Parathyroid adenoma (tissue), 2 donors: ENCODE measurements around the gene FRMPD1.

Source experiments
- H2AFZ ChIP-seq: fragments of 300-600 bp; sonication (generic); one replicate; pipeline ENCODE4 v1.7.0; 2017; ENCODE audit warnings: antibody characterized with exemption, mild to moderate bottlenecking
- H3K27ac ChIP-seq: fragments of 300-600 bp; sonication (generic); one replicate; pipeline ENCODE4 v1.7.0; 2017
- H3K27me3 ChIP-seq: fragments of 300-600 bp; sonication (generic); one replicate; pipeline ENCODE4 v1.7.0; 2017; ENCODE audit warnings: low read length; ENCODE audit not compliant: control insufficient read depth, insufficient read depth
- H3K36me3 ChIP-seq: fragments of 300-600 bp; sonication (generic); one replicate; pipeline ENCODE4 v1.7.0; 2017; ENCODE audit warnings: low read length; ENCODE audit not compliant: control insufficient read depth, insufficient read depth
- H3K4me1 ChIP-seq: fragments of 300-600 bp; sonication (generic); one replicate; pipeline ENCODE4 v1.7.0; 2017; ENCODE audit warnings: control low read depth
- H3K4me2 ChIP-seq: fragments of 300-600 bp; sonication (generic); one replicate; pipeline ENCODE4 v1.7.0; 2017; ENCODE audit warnings: low read length
- H3K4me3 ChIP-seq: fragments of 300-600 bp; sonication (generic); one replicate; pipeline ENCODE4 v1.7.0; 2017; ENCODE audit warnings: low read depth, low read length
- H3K79me2 ChIP-seq: fragments of 300-600 bp; sonication (generic); one replicate; pipeline ENCODE4 v1.7.0; 2017; ENCODE audit warnings: control low read depth
- H3K9ac ChIP-seq: fragments of 300-600 bp; sonication (generic); one replicate; pipeline ENCODE4 v1.7.0; 2017; ENCODE audit warnings: mild to moderate bottlenecking
- H3K9me3 ChIP-seq: fragments of 300-600 bp; sonication (generic); one replicate; pipeline ENCODE4 v1.7.0; 2017; ENCODE audit warnings: low read length; ENCODE audit not compliant: control insufficient read depth
- CTCF ChIP-seq: fragments of 300-600 bp; sonication (generic); IDR thresholded peaks from one replicate; pipeline ENCODE4 v1.7.0; 2017; ENCODE audit warnings: antibody characterized with exemption, mild to moderate bottlenecking
- donor health status: primary hyperparathyroidism.

FRMPD1 gene

GRCh38 chr9:37776328-37776727 lies 125.6 kb downstream of the FRMPD1 start:
- no peak overlapping the region for H3K4me3 ChIP-seq
- no peaks in the 10 kb centered on the region for H3K27me3 ChIP-seq
- H3K27ac ChIP-seq, result no peak overlapping the region
- H3K36me3 ChIP-seq, result no peaks in the 10 kb centered on the region
- H2AFZ ChIP-seq, result no peak overlapping the region
- no peaks in the 10 kb centered on the region for H3K79me2 ChIP-seq
- H3K9ac ChIP-seq, result no peak overlapping the region
- H3K4me2 ChIP-seq, result no peak overlapping the region
- H3K9me3 ChIP-seq, result no peaks in the 10 kb centered on the region
- no peaks in the 10 kb centered on the region for H3K4me1 ChIP-seq
- TF ChIP-seq CTCF, result no peak

GRCh38 chr9:37778534-37778933 lies 127.8 kb downstream of the FRMPD1 start:
- H3K4me1 ChIP-seq, result no peaks in the 10 kb centered on the region
- no peak overlapping the region for H3K4me2 ChIP-seq
- no peak overlapping the region for H2AFZ ChIP-seq
- no peak overlapping the region for H3K27ac ChIP-seq
- H3K36me3 ChIP-seq, result no peaks in the 10 kb centered on the region
- H3K4me3 ChIP-seq, result no peak overlapping the region
- no peak for TF ChIP-seq CTCF
- H3K79me2 ChIP-seq, result no peaks in the 10 kb centered on the region
- no peaks in the 10 kb centered on the region for H3K27me3 ChIP-seq
- no peaks in the 10 kb centered on the region for H3K9me3 ChIP-seq
- H3K9ac ChIP-seq, result no peak overlapping the region

GRCh38 chr9:37784291-37784615 lies 133.5 kb downstream of the FRMPD1 start:
- TF ChIP-seq CTCF, result no peak
- peak overlapping the region; percentile 71 for H3K4me3 ChIP-seq
- H2AFZ ChIP-seq, result peak overlapping the region; percentile 99
- peak overlapping the region; percentile 67 for H3K4me2 ChIP-seq
- no peak overlapping the region for H3K9ac ChIP-seq
- no peaks in the 10 kb centered on the region for H3K9me3 ChIP-seq
- H3K79me2 ChIP-seq, result no peaks in the 10 kb centered on the region
- no peaks in the 10 kb centered on the region for H3K4me1 ChIP-seq
- no peaks in the 10 kb centered on the region for H3K27me3 ChIP-seq
- peak overlapping the region; percentile 70 for H3K27ac ChIP-seq
- no peaks in the 10 kb centered on the region for H3K36me3 ChIP-seq

- H3K79me2 ChIP-seq, result no peaks in the 10 kb centered on the region
- no peaks in the 10 kb centered on the region for H3K4me1 ChIP-seq
- peak within 1 kb of the TSS; percentile 71 for H3K4me3 ChIP-seq
- TF ChIP-seq CTCF, result no peak
- H3K36me3 ChIP-seq, result no peaks in the 10 kb centered on the region
- H2AFZ ChIP-seq, result peak within 1 kb of the TSS; percentile 99
- H3K9me3 ChIP-seq, result no peaks in the 10 kb centered on the region
- peak within 1 kb of the TSS; percentile 67 for H3K4me2 ChIP-seq
- H3K27me3 ChIP-seq, result no peaks in the 10 kb centered on the region
- no peak within 1 kb of the TSS for H3K9ac ChIP-seq
- peak within 1 kb of the TSS; percentile 70 for H3K27ac ChIP-seq
Observed at GRCh38 chr9:37784616-37785483, 134.1 kb downstream of the FRMPD1 start, which contains the start of gene EXOSC3. Gene EXOSC3, minus strand, starts transcription at chr9:37785064. Its CDS starts 20 bp downstream, at chr9:37785044.

GRCh38 chr9:37787059-37787458 lies 136.3 kb downstream of the FRMPD1 start:
- no peak overlapping the region for H3K27ac ChIP-seq
- H3K79me2 ChIP-seq, result no peaks in the 10 kb centered on the region
- H3K9me3 ChIP-seq, result no peaks in the 10 kb centered on the region
- no peak overlapping the region for H3K4me3 ChIP-seq
- H2AFZ ChIP-seq, result no peak overlapping the region
- H3K4me2 ChIP-seq, result no peak overlapping the region
- no peaks in the 10 kb centered on the region for H3K36me3 ChIP-seq
- H3K4me1 ChIP-seq, result no peaks in the 10 kb centered on the region
- no peaks in the 10 kb centered on the region for H3K27me3 ChIP-seq
- TF ChIP-seq CTCF, result no peak
- no peak overlapping the region for H3K9ac ChIP-seq
